GM18907 (cell line): ENCODE results near the gene SAMM50.

ENCODE experiments used
- ATAC-seq: cut with Tn5 transposase; IDR thresholded peaks from one replicate; pipeline ENCODE4 v1.9.1; 2021; ENCODE audit warnings: mild to moderate bottlenecking, moderate library complexity; ENCODE audit not compliant: unreplicated experiment

The SAMM50 gene

DNA sequence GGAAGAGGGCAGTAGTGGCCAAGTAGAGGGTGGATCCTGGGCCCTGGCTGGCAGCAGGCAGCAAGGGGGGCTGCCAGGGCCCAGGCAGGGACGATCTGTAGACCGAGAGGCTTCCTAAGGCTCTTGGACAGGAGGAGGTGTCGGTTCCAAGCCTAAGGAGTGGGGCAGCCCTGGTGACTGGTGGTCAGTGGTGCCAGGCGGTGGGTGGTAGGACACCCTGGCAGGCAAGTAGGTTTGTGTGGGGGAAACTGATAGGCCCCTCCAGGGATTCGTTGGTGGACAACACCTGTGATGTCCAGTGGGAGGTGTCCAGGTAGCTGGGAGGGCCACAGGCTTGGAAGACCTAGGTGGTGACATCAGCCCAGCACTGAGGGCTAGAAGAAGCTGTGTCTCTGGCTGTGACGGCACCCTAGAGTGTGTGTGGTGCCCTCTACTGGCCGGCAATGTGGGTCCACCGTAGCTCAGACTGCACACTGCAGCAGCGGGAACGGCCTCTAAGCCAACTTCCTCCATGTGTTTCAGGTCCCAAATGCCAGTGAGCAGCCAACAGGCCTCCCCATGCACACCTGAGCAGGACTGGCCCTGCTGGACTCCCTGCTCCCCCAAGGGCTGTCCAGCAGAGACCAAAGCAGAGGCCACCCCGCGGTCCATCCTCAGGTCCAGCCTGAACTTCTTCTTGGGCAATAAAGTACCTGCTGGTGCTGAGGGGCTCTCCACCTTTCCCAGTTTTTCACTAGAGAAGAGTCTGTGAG is 9.4 kb upstream of the SAMM50 start:
- no peak for ATAC-seq

DNA sequence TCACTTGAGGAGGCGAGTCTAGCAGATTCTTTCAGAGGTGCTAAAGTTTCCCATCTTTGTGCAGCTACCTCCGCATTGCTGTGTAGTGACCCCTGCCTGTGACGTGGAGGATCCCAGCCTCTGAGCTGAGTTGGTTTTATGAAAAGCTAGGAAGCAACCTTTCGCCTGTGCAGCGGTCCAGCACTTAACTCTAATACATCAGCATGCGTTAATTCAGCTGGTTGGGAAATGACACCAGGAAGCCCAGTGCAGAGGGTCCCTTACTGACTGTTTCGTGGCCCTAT is 8.9 kb upstream of the SAMM50 start:
- no peak for ATAC-seq

DNA sequence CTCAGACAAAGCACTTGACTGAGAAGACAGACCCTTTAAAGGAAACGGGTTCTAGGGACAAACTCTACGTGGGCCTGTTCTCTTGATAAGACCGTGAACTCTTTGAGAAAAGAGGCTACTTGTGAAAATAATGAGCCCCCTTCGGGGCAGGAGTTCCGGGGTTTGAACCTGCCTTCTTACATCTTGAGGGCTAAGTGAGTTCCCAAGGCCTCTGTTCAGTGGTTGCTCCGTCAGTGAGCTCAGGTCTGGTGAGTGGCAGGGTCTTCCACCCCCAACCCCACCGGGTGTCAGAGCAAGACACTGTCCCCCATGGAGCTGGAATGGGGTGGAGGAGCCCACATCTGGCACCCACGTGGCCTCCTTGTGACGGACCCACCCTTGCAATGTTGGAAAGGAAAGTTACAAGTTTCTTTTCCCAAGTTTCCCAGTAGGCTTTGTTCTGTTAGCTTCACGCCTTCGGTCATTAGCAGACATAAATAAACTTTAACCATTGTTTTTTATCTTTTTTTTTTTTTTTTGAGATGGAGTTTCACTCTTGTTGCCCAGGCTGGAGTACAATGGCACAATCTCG is 6.3 kb upstream of the SAMM50 start:
- no peak for ATAC-seq

DNA sequence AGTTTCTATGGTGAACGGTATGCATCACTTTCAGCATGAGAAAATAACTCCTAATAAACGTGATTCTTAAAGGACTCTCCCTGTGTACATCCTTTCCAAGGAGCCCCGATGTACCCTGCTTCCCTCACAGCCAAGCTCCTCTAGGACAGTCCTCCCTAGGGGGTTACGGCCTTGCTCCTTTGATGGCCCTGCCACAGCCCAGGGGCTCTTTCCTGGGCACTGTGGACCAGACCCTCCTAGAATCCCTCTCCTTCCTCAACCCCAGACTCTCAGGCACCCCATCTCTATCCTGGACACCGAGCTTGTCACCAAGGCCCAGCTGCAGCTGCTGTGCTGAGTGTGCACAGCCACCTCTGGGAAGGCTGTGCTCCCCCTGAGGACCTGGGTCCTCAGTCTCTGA is 3.9 kb upstream of the SAMM50 start:
- no peak for ATAC-seq

DNA sequence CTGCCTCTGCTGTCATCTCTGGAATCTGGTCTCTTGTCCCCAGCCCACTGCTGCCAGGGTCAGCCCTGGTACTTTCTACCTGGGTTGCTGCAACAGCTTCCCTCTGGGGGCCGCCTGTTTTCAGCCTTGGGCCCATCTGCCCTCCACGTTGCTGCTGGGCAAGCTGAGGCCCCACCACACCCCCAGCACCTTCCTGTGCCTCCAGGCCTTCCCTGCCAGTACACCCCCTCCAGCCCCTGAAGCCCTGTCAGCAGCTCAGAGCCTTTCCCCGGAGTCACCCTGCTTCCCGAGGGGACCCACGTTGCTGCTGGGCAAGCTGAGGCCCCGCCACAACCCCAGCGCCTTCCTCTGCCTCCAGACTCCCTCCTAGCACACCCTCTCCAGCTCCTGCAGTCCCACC is 3.3 kb upstream of the SAMM50 start:
- no peak for ATAC-seq

DNA sequence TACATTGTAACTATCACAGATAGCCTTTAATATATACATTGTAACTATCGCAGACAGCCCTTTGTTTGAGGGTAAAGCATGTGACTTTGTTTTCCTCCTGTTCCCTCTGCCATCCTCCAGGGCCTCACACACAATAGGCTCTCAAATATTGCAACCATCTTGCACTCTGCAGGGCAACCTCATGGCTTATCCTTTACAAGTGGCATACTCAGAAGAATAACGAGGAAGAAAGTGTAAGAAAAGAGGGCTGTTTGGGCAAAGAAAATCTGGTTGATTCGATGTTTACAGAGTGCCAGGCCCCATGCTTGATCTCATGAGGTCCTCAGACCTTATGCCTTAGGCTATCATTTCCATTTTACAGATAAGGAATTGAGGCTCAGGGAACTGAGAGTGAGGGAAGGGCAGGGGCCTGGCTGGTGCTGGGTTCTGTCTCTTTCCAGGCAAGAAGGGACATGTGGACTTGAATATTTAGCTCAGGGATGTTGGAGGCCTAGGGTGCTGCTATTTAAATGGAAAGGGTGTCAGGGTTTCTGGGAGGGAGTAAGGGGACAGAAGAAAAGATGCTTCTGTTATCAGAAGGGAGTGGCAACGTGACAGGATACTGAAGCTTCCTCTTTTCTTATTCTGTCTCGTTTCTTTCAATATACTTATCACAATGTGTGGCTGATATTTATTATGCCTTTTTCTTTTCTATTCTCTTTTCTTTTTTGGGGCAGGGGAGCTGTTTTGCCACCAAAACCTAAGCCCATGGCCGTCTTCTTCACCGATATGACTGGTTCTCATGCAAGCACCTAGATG is 1.1 kb upstream of the SAMM50 start:
- ATAC-seq = no peak

DNA sequence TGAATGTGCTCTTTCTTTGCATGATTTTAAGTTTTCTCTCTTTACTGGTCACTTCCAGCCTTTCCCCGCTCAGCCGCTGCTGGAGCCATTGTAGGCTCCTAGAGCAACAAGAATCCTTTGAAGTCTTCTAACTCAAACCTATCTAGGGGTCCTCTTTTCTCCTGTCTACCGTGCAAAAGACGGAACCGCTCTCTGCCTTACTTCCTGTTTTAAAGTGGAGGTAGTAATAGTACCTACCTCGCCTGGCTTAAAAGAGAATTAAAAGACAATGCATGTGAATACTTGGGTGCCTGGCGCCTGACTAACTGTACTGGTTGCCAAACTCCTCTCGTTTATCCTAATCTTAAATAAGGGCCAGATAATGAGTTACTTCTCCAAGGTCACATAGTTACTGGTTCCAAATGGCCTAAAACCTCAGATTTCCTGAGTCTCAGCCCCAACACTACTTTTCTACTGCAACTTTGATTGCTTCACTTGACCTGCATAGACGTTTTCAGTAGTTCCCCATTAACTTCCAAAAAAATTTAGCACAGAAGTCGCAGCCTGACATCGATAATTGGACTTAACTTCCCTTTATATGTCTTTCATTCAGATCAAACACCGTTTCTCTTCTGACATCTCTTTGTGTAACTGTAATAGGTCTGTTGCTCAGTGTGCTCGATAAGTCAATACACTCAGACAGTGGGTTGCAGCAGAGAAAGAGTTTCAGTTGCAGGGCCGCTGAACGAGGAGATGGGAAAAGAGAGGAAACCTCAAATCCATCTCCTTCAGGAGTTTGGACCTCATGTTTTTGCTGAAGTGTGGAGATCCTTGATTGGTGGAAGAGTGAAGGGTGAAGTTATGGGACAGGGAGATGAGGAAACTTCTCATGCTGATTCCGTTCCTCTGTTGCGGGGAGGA is 891 bp downstream of the SAMM50 start:
- ATAC-seq = peak; percentile 29

DNA sequence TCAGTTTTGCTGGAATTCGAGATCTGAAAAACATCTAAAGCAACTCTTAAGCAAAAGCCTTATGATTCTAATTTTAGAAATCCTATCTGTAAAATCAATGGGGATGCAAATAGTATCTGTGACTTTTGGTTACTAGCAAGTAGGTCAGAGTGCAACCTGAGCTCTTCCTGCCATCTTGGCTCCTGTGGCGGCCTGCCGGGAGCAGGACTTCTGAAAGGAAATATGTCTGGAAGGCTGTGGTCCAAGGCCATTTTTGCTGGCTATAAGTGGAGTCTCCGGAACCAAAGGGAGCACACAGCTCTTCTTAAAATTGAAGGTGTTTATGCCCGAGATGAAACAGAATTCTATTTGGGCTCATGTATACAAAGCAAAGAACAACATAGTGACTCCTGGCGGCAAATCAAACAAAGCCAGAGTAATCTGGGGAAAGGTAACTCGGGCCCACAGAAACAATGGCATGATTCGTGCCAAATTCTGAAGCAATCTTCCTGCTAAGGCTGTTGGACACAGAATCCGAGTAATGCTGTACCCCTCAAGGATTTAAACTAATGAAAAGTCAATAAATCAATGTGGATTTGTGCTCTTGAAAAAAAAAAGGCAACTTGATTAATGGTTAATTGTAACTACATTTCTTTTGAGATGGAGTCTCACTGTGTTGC is 1.7 kb downstream of the SAMM50 start:
- no peak for ATAC-seq

DNA sequence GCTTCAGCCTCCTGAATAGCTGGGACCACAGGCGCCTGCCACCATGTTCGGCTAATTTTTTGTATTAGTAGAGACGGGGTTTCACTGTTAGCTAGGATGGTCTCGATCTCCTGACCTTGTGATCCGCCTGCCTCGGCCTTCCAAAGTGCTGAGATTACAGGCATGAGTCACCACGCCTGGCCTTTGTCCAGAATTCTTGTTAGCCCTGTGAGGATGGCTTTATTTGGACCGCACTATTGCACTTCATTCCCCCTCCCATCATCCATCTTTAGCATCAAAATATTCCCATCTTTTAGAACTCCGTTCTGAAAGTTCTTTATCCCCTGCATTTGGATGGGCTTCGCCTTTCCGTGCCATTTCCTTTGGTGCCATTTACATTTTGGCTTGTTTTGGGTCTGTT is 2.6 kb downstream of the SAMM50 start:
- ATAC-seq = no peak

DNA sequence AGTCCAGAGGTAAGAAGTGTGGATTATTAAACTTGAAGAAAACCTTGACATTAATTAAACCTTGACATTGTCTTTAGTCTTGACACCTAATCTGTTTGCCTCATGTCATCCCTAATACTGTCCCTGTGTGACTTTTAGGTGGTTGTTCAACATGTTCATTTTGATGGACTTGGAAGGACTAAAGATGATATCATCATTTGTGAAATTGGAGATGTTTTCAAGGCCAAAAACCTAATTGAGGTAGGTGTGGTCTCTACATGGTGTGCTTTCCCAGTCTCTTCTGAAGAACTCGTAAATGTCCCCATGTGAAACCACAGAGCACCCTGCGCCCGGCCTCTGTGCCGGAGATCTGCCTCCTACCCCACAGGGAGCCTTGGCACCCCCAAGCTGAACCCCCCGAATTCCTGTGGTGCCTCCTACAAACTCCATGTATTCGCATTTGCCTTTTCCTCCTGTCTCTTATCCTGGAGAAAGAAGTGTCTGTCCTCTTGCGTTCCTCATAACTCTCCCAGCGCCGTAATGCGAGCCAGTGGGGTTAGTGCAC is 9.1 kb downstream of the SAMM50 start:
- no peak for ATAC-seq

DNA sequence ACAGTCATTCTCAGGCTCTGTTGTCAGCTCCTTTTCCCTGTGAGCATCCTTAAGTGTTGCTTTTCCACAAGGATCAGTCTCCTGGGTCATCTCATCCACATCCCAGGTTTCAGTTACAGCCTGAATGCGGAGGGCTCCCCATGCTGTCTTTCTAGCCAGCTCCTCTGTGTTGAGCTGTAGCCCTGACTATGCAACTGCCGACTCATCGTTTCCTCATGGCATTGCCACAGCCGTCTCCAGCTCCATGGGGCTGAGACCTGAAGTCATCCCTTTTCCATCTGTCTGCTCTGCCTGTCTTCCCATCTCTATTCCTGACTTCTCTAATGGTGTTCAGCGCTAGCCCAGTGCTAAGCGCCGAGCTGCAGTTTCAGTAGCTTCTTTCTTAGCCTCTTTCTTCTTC is 11.8 kb downstream of the SAMM50 start:
- no peak for ATAC-seq

DNA sequence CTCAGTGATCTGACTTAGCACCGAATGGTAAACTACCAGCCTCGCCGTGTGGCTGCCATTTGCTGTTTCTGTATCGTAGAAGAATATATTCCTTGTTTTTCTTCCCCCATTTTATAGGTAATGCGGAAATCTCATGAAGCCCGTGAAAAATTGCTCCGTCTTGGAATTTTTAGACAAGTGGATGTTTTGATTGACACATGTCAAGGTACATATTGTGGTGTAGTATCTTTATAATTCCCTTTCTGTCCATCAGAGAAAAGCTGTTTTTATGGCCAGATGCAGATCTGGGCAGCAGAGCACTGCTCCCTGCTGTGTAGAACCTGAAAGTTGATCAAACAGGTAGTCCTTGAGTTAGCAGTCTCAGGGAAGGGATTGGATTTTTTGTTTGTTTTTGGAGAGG is 13.4 kb downstream of the SAMM50 start:
- no peak for ATAC-seq

DNA sequence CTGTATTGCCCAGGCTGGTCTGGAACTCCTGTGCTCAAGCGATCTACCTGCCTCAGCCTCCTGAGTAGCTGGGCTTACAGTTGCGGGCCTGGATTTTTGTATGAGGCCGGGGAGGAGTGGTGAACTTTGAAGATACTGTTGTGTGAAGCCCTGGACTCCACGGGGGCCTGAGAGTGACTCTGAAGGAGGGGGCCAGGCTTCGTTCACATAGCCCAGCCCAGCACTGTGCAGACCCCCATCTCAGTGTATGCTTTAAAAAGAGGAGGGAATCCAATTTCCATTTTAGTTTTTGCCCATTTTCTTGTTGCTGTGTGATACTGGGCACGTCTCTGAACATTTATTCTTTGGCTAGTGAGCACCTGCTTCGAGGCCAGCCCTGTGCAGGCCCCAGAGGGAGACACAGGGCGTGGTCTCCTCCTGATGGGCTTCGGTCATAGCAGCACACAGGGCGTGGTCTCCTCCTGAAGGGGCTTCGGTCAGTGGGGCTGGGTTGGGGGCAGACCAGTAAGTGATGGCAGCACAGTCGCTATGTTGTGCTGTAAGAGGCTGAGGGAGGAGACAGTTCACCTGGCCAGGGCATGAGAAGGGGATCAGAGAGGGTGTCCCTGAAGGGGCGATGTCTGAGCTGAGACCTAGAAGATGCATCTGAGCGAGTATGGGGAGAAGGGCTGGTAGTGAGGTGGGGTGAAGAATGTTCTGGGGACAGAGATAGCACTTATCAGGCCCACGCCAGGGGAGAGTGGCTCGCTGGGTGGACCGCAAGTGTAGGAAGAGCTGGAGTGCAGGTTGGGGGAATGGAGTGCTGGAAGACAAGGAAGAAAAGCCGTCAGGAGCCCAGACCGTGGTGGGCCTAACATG is 14.0 kb downstream of the SAMM50 start:
- ATAC-seq = no peak

DNA sequence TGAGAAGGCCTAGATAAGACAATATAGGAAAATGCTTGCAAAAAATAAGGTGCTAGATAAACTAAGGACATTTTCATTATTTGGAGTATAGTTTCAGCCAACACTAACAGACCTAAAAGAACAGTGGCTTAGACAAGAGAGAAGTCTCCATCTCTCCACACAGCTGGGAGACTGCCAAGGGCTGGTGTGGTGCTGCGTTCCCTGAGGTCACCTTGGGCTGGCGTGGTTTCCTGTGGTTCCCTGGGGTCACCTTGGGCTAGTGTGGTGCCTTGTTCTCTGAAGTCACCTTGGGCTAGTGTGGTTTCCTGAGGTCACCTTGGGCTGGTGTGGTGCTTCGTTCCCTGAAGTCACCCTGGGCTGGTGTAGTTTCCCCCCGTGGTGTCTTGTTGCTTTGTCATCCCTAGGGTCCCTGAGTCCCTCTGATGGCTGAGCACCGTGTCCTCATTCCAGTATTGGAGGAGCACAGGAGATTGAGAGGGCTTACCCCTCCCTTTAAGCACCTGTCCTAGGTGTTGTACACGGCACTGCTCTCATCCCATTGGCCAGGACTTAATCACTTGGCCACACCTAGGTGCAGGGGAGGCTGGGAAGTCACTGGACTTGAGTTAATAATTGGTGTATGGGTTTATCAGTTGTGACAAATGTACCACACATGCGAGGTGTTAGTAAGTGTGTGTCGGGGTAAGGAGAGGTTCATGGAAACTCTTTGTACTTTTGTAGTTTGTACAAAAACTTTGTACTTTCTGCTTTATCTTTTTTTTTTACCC is 14.9 kb downstream of the SAMM50 start:
- no peak for ATAC-seq

DNA sequence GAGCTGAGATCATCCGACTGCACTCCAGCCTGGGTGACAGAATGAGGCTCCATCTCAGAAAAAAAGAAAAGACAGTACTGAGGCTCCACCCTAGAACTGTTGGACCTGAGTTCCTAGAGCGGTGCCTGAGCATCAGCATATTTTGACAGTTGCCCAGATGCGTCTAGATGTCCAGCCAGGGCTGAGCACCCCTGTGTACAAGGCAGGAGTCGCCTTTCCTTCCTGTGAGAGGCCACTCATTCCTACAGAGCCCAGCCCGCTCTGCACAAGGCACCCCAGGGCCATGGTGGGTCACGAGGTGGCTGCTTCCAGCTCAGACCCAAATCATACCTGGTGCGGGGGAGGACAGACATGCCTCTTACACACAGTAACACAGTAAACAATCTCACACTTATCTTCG is 15.9 kb downstream of the SAMM50 start:
- no peak for ATAC-seq

DNA sequence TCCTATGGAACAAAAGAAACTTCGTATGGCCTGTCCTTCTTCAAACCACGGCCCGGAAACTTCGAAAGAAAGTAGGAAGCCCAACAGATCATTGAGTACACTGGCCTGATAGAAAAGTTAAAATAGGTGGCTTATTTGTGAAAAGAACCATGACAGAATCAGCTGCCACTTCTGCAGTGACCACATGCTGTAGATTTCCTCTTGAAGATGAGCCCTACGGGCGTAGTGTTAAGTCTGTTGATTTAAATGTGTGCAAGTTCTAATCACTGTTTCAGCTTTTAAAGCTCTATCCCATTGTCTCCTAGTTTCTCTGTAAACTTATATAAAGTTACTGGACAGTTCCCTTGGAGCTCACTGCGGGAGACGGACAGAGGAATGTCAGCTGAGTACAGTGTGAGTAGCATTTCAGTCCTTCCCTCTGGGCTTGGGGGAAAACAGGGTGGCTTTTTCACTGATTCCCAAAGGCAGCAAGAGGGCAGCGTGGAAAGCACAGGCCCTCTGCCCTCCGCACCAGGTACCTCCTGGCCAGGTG is 17.8 kb downstream of the SAMM50 start:
- ATAC-seq = no peak

DNA sequence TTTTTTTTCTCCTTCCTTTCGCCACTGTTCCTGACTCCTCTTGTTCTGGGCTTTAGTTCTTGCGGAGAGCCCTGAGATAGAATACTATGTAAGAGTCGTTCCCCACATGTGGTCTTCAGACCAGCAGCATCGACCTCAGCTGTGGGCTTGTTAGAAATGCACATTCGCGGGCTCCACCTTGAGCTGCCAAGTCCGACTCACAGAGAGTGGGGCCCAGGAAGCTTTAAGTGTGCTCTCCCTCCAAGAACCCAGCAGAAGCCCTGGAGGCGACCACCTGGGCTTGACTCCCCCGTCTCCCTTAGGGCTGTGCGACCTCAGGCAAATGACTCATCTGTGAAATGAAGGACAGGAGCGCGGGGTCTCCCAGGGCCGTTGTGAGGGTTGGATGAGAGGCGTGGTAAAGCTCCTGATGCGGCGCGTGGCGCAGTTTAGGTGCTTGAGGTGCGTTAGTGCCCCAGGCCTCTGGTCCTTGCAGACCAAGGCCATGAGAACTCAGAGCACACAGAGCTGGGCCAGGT is 18.8 kb downstream of the SAMM50 start:
- ATAC-seq = no peak

DNA sequence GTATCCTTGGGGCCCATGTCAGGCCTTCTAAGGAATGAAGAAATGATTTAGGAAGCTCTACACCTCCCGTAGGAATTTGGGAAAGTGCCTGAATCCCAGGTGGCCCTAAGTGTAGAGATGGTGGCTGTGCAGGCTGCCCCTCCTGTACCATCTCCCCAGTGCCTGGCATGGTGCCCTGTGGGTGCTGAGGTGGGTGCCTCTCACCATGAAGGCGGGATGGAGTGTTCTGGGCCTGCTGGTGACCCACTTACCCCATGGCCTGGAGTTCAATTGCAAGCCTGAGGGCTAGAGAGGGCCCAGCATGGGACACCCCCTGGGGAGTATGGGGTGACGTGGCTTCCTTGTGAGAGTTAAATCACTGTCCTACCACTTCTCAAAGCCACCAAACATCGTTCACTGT is 19.8 kb downstream of the SAMM50 start:
- no peak for ATAC-seq
